GM12892 (cell line): ENCODE results near the gene NADSYN1. TPM values are rescaled to one million over a fixed set of nuclear protein-coding genes. Genes with fewer than 3 reads are reported as not detected.
"Not testable (repeated sequence)": the region's sequence is repeated elsewhere in the genome, so short reads cannot be mapped to it uniquely, and the experiment has no call there.

Experiments
- DNase-seq: peaks from one replicate; pipeline ENCODE4 v3.0.0; 2011; ENCODE audit not compliant: insufficient read length
- FAIRE-seq: peaks from 2 replicates; lab custom pipeline; 2011; peaks lifted over from hg19 to GRCh38; lab: Jason Lieb, UNC
- POLR2A ChIP-seq: IDR thresholded peaks from 2 replicates; pipeline ENCODE4 v1.6.1; 2011; ENCODE audit warnings: low read depth, low read length, control low read depth
- POLR2AphosphoS5 ChIP-seq: IDR thresholded peaks from 2 replicates; pipeline ENCODE4 v1.6.1; 2011; ENCODE audit warnings: low read depth, low read length, control low read depth
- TAF1 ChIP-seq: IDR thresholded peaks from 2 replicates; pipeline ENCODE4 v1.6.1; 2011; ENCODE audit warnings: low read depth, mild to moderate bottlenecking, control low read depth, low read length, borderline replicate concordance
- polyA plus RNA-seq: library from polyadenylated mRNA; unstranded; fragments of >200 nt; gene quantifications from one replicate; pipeline ENCODE4 v1.2.1, GENCODE V29; 2012; ENCODE audit warnings: missing spikeins, inconsistent platforms; ENCODE audit not compliant: missing spikeins

NADSYN1 gene
- 80.8 TPM for polyA plus RNA-seq

DNA sequence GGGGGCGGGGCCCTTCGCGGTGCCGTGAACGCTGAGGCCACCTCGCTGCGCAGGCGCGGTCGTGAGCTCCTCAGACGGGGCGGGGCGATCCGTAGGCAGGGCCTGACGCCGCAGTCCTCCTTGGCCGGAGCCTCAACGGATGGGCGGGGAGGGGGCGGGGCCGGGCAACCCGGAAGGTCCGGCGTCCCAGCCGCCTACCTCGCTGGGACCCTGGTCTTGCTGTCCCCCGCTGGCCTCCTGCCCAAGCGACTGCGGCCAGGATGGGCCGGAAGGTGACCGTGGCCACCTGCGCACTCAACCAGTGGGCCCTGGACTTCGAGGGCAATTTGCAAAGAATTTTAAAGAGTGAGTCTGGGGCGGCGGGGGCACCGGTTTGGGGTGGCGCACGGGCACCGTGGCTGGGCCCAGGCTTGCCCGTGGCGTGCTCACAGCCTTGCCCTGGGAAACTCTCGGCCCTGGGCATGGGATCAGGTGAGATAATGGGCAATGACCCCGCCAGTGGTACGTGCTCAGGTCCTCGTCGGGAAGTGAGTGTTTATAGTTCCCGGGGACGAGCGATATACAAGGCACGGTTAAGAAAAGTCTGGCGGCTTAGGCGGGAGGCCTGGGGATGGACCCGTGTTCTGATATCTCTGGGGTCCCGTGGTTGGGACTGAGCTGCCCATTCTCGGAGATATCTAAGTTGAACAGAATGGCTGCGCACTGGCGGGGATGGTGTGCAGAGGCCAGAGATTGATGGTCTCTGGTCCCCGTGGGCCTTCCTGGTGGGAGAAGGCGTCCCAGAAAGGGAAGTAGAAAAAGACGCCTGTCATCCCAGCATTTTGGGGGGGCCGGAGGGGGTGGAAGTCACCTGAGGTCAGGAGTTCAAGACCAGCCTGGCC, at the start of gene NADSYN1:
Gene NADSYN1, plus strand, starts transcription at position 167 of the 881 bp plus-strand sequence. Its CDS starts 94 bp downstream, at position 261.
- peak; percentile 99 for FAIRE-seq
- TF ChIP-seq POLR2A, result peak; percentile 73; the same call in 1 of the 2 replicates
- peak; percentile 61 for TF ChIP-seq POLR2AphosphoS5
- TF ChIP-seq TAF1, result 0 out of 2 replicates have a peak, but pooled peaks have one; percentile 14
- DNase-seq, result peak; percentile 94

DNA sequence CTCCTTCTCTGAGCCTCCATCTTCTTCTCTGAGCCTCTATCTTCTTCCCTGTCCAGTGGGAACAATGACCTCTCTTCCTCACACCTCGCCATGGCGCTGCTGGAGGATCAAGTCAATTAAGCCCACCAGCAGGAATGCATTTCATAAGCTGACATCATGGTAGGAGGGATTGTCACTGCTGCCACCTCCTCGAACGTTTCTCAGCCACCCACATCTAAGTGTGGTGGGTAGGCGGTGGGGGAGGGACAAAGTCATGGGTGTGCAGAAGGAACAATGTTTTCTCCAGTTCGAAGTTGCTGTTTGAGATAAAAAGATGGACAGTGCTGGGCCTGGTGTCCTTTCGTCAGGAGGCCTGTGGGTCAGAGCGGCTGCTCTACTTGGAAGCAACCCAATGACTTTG, 48.8 kb upstream of the NADSYN1 start:
- FAIRE-seq (no peak), DNase-seq (no peak)
- TF ChIP-seq TAF1 (no peak), POLR2AphosphoS5 (no peak), POLR2A (no peak)

DNA sequence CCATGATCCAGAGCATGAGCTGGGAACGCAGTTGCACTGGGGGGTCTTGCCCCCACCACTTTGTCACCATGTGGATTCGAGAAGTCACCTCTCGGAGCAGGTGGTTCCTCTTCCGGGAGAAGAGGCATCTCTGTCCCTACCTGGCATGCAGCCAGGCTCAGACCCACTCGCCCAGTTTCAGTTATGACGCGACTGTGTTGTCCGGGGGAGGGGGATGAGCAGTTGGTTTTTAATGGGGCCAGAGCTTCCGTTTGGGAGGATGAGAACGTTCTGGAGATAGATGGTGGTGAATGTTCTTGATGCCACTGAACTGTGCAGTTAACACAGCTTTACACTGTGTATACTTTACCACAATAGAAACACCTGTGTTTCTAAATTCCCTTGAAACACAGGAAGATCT, 46.3 kb upstream of the NADSYN1 start:
- FAIRE-seq, result no peak
- no peak for DNase-seq
- TF ChIP-seq POLR2A, result no peak
- TF ChIP-seq POLR2AphosphoS5, result no peak
- no peak for TF ChIP-seq TAF1

DNA sequence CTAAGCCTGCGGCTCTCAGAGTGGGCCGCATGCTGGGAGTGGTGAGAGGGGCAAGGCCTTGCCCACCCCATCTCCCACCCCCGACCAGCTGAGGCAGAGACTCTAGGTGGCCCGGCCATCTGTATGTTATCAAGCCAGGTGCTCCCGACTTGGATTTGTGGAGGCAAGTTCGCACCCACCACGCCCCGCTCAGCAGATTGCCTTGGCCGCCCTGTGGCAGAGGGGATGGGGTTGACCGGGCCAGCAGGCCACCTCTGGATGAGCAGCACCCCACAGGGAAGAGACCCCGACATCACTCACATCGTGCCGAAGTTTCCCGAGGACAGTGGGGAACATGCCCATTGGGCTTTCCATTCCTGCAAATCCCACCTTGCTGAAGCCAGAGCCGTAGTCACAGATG, 45.6 kb upstream of the NADSYN1 start:
- DNase-seq, result no peak
- TF ChIP-seq POLR2A, result no peak
- TF ChIP-seq TAF1, result no peak
- TF ChIP-seq POLR2AphosphoS5, result no peak
- no peak for FAIRE-seq

DNA sequence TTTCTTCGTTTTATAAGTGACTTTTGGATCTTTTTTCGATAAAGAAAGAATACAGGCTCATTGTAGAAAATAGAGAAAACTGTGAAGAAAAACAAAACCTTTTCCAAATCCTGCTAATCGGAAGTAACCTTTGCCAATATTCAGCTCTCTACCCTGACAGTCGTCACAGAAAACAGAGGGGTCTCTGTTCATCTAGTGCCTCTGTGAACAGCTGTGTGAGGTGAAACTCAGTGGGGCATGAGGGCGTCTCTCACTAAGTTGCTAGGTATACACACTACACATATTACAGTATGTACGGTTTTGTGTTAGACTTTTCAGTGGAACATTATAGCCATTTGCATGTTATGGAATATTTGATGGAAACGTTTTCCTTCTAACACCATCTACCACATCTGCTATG, 44.2 kb upstream of the NADSYN1 start:
- DNase-seq, result no peak
- TF ChIP-seq TAF1 (no peak), POLR2A (no peak), POLR2AphosphoS5 (no peak)
- no peak for FAIRE-seq

DNA sequence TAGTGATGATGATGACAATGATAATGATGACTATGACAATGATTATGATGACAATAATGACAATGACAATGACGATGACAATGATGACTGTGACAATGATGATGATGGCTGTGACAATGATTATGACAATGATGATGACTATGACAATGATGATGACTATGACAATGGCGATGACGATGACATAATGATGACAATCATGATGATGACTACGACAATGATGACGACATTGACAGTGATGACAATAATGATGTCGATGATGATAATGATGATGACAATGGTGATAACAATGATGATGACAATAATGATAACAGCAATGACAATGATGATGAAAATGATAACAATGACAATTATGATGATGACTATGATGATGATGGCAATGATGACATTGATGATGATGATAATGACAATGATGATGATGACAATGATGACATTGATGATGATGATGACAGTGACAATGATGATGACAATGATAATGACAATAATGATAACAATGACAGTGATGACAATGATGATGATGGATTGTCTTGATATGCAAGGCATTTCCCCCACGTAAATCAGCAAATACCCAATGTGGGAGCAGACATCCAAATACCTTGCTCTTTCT, 42.5 kb upstream of the NADSYN1 start:
- TF ChIP-seq POLR2A (no peak), TAF1 (no peak), POLR2AphosphoS5 (no peak)
- FAIRE-seq (peak; percentile 73), DNase-seq (no peak)

DNA sequence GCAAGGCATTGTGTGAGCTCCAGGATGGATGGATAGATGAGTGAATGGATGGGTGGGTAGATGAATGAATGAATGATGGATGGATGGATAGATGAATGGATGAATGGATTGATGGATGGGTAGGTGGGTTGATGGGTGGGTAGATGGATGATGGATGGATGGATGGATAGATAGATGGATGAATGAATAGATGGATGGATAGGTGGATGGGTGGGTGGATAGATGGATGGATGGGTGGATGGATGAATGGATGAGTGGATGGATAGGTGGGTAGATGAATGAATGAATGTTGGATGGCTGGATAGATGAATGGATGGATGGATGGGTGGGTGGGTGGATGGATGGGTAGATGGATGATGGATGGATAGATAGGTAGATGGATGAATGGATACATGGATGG, 38.4 kb upstream of the NADSYN1 start:
- FAIRE-seq, result no peak
- no peak for DNase-seq
- TF ChIP-seq POLR2AphosphoS5 (no peak), POLR2A (no peak), TAF1 (no peak)

DNA sequence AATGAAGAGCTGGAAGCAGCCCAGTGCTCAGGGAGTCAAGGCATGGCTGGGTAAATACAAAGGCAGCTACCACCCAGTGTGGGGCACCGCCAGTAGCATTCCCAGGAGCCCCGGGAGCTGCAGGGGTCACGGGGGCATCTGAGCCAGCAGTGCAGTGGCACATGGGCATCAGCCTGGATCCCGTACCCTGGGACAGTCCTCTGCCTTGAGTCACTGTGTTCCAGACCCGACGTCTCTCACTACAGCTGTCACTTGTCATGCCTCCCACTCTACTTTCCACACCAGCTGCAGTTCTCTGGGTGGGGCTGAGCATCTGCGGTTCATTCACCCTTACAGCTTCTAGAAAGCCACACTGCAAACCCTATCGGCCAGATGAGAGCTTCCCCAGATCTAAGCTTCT, 34.4 kb upstream of the NADSYN1 start:
- no peak for TF ChIP-seq TAF1
- TF ChIP-seq POLR2AphosphoS5, result no peak
- no peak for TF ChIP-seq POLR2A
- DNase-seq (peak; percentile 37), FAIRE-seq (peak; percentile 71)

DNA sequence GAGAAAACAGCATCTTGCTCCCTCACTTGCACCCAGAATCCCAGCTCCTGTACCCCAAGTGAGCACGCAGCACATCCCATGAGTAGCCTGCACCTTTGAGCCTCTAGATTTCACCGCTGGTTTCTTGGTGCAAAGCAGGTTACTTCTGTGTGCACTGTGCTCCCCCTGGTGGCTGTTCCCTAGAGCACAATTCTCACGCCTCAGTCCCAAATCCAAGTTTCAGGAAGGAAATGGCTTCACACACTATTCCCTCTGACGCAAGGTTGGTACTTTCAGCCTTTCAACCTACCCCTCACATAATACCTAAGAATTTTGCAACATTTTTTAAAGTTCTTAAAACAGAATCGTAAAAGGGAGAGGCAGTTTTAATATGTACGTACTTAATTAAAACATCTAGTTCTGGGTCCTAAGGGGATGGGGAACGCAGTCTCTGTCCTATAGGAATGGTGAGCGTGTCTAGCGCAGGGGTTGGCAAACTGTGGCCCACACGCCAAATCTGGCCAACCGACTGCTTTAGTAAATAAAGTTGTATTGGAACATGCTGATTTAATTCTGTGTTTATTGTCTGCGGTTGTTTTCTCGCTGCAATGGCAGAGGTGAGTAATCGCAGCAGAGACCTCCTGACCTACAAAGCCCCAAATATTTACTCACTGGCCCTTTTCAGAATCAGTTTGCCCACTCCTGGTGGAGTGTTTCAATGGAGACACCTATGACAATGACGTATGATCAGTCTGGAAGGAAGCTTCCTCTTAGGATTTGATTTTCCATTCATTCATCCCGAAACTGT, 32.4 kb upstream of the NADSYN1 start:
- FAIRE-seq (peak; percentile 67), DNase-seq (no peak)
- TF ChIP-seq POLR2A (no peak), POLR2AphosphoS5 (no peak), TAF1 (no peak)

DNA sequence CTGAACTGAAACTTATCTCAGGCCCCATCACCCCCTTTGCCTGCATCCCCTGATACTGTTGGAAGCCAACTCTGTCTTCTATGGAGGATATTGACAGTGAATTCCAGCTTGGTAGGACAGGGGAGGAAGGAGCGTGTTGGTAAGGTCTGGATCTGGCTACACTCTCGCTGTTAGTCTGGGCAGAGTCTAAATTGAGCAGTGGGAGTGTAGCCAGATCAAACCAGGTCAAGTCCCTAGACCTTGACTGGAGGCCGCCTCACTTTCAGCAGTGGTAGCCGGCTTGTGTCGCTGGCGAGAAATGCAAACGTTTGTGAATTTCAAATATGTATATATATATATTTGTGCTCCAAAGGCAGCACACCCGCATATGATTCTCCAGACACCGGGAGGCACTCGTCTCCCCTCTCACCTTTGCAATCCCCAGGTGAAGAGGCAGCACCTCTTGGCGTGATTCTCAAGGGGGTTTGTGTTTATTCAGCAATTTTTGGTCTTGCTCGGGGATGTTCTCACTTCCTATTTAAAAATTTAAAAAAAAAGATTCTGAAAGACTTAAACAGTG, 31.5 kb upstream of the NADSYN1 start:
- DNase-seq (no peak), FAIRE-seq (no peak)
- TF ChIP-seq POLR2AphosphoS5 (no peak), POLR2A (no peak), TAF1 (no peak)

DNA sequence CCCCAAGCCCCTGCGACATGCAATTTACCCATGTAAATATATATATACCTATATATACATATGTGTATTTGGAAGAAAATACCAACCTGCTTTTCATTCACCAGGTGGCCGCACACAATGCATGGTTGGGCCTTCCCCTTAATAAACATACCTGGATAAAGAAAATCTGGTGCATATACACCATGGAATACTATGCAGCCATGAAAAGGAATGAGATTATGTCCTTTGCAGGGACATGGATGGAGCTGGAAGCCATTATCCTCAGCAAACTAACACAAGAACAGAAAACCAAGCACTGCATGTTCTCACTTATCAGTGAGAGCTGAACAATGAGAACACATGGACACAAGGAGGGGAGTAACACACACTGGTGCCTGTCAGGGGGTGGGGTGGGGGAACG, 30.7 kb upstream of the NADSYN1 start:
- DNase-seq, FAIRE-seq: not testable (repeated sequence)
